WI38 (cell line): ENCODE measurements around the gene CCDC74A.
"Not testable (repeated sequence)": the region's sequence is repeated elsewhere in the genome, so short reads cannot be mapped to it uniquely, and the experiment has no call there.

Experiments used
- H3K4me3 ChIP-seq: 2 replicates; pipeline ENCODE4 v1.5.1; 2011; ENCODE audit warnings: low read depth, mild to moderate bottlenecking, control low read depth, low read length
- CTCF ChIP-seq: IDR thresholded peaks from 2 replicates; pipeline ENCODE4 v1.5.1; 2012; ENCODE audit warnings: low read depth, mild to moderate bottlenecking, control low read depth, low read length

CCDC74A gene

DNA sequence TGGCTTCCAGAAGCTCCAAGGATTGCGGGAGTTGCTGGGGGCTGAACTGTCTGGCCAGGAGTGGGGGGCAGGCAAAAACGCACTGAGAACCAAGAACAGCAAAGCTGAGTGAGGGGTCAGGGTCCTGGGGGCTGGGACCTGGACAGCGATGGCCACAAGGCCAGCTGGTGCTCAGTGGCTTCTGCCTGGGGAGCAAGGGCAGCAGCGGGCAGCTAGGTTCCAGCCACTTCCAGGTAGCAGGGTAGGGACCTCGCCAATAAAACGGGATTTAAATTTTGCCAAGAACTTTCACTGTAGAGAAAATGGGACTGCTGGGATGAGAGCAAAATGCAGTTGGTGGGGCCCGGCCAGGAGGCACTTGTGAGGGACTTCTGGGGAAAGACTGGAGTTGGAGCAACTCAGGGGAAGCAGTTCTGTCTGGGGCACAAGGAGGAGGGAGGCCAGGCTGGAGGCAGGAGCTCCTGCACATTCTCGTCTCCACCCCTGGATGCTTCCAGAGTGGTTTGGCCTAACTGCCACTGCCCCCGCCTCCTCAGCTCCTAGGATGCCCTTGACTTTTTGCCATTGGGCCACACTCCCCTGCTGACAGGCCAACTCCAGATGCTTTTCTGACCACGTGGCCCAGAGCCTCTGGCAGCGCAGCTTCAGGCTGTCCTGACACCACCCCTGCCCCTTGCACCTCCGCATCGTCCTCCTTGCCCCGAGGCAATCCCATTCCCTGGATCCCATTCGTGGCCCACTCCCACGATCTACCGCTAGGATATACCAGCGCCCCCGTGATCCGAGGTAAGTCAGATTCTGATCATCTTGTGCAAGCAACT, 5.5 kb upstream of the CCDC74A start:
- H3K4me3 ChIP-seq: no peak overlapping the region
- TF ChIP-seq CTCF: no peak

DNA sequence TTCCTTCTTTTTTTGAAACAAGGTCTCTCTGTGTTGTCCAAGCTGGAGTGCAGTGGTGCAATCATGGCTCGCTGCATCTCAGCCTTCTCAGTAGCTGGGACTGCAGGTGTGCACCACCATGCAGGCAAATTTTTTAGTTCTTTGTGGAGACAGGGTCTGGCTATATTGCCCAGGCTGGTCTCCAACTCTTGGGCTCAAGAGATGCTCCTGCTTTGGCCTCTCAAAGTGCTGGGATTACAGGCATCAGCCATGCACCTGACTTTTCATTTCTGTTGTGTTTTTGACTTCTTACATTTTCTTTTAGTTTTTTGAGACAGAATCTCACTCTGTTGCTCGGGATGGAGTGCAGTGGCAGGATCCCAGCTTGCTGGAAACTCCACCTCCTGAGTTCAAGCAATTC, 2.4 kb upstream of the CCDC74A start:
- not testable (repeated sequence) for H3K4me3 ChIP-seq

GRCh38 chr2:131528981-131529863, 1.5 kb downstream of the CCDC74A start:
- H3K4me3 ChIP-seq: not testable (repeated sequence)

GRCh38 chr2:131529864-131530445, 2.3 kb downstream of the CCDC74A start:
- H3K4me3 ChIP-seq: not testable (repeated sequence)

- H3K4me3 ChIP-seq: not testable (repeated sequence)
Measured at GRCh38 chr2:131530626-131531344, 3.1 kb downstream of the CCDC74A start.

DNA sequence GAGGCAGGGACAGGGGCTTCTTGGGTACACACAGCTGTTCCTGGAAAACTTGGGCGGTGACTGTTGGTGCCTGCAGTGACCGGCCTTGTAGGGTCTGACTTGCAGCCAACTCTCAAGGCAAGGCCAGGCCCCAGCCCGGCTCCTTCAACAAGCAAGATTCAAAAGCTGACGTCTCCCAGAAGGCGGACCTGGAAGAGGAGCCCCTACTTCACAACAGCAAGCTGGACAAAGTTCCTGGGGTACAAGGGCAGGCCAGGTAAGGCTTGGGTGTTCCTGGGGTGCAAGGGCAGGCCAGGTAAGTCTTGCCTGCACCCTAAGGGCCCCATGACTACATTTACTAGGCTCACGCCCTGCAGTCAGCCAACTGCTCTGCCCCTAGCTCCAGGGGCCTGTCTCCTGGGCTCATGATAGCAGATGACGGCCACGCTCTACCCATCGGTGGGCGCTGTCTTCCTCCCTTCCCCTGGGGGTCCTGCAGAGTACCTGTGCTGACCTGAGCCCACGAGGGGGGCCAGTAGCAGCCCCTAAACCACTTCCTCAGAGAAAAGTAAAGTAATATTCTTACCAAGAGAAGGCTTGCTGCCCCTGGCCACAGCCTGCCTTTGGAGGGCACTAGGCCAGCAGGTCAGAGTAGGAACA, 4.0 kb downstream of the CCDC74A start:
- H3K4me3 ChIP-seq: not testable (repeated sequence)

DNA sequence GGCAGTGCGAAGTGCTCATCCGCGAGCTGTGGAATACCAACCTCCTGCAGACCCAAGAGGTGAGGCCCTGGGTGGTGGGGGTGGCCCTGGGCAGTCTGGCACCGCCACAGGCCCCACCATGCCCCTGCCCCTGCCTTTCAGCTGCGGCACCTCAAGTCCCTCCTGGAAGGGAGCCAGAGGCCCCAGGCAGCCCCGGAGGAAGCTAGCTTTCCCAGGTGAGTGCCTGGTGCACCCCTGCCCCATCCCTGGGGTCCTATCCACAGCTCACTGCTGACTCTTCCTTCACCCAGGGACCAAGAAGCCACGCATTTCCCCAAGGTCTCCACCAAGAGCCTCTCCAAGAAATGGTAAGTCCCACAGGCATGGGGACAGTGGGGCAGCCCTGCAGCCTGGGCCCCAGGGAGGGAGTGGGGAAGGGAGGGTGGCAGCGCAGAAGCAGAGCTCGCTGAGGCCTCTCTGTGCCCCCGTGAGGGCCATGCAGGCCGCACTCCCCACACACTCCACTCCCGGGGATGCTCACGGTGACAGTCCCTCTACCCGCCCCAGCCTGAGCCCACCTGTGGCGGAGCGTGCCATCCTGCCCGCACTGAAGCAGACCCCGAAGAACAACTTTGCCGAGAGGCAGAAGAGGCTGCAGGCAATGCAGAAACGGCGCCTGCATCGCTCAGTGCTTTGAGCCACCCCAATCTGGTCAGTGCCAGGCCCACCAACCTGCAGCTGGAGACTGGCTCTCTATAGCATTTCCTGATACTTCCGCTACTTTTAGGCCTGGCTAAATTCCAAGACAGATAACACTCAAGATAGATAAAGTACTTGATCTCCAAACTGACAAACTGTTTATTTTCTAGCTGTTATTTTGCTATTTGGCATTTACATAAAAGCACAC, 5.3 kb downstream of the CCDC74A start:
- H3K4me3 ChIP-seq: not testable (repeated sequence)

DNA sequence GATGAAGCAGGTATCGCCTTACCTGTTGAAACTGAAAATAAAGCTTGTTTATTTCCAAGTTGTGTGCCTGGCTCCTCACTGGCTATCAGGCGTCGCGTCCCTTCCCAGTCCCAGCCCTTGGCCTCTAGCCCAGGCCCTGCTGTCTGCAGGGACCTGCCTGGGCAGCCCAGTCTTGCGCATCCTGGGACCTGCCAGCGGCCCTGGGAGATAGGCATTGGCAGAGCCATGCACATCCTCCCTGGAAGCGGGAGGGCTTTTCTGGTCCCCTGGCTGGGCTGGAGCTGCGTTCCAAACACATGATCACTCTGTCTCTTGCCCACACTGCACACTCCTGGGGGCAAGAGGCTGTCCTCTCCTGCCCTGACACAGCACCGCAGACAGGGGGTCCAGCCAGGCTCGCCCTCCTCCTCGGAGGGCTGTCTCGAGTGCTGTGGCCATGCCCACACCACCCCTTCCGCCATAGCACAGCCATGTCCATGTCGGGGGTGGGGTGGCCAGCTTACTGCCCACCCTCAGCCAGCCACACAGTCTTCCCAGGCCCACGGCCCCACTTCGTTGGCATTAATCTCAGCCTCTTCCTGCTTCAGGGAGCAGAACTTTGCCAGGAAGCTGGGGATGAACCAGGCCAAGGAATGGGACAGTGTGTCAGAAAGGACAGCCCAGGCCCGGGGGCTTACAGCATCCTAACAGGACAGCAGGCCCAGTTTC, 6.1 kb downstream of the CCDC74A start:
- not testable (repeated sequence) for H3K4me3 ChIP-seq

DNA sequence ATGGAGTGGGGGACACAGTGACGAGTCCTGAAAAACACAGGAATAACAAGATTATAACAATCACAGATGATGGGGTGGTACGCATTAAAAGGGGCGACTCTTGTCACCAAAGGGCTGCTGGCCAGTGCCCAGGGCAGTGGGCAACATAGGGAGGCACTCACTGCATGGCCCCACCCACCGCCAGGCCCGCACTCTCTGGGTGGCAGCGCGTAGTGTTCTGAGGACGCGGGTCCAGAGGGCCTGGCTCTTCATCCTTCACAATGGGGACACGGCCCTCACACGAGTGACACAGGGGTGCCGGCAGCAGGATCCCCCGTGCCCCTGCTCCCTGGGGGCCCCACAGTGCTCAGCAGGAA, 6.6 kb downstream of the CCDC74A start:
- not testable (repeated sequence) for H3K4me3 ChIP-seq

DNA sequence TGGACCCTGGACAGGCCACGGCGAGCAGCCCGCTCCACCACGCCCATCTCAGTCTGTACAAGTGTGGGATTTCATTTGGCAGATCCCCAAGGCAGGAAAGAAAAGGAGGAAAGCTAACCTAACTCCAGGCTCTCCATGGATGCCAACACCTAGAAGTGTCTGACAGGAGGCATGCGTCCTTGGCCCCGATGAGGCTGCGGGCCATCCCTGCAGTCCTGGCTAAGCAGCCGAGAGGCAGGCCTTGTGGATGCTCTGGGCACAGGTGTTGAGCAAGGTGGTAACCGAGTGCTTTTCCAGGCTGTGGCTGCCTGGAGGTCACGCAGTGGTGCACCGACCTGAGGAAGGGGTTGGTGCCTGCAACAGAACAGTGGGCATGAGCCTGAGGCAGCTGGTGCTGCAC, 7.3 kb downstream of the CCDC74A start:
- H3K4me3 ChIP-seq: not testable (repeated sequence)

DNA sequence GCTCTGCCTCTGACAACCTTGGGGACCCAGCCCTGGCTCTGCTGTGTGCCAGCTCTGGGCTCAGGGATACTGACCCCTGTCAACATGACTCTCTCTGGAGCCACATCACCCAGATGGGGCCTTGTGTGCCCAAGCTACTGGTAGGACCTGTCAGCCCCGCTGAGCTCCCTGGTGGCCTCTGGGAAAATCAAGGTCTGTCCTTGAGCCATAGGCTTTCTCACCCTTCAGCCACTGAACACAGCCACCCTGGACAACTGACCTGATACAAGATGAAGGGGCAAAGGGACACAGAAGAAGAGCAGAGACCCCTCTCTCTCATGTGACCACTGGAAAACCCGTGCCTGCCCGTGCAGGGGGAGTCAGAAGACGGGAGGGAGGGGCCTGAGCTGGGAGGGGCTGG, 7.8 kb downstream of the CCDC74A start:
- H3K4me3 ChIP-seq: no peak overlapping the region
- no peak for TF ChIP-seq CTCF

DNA sequence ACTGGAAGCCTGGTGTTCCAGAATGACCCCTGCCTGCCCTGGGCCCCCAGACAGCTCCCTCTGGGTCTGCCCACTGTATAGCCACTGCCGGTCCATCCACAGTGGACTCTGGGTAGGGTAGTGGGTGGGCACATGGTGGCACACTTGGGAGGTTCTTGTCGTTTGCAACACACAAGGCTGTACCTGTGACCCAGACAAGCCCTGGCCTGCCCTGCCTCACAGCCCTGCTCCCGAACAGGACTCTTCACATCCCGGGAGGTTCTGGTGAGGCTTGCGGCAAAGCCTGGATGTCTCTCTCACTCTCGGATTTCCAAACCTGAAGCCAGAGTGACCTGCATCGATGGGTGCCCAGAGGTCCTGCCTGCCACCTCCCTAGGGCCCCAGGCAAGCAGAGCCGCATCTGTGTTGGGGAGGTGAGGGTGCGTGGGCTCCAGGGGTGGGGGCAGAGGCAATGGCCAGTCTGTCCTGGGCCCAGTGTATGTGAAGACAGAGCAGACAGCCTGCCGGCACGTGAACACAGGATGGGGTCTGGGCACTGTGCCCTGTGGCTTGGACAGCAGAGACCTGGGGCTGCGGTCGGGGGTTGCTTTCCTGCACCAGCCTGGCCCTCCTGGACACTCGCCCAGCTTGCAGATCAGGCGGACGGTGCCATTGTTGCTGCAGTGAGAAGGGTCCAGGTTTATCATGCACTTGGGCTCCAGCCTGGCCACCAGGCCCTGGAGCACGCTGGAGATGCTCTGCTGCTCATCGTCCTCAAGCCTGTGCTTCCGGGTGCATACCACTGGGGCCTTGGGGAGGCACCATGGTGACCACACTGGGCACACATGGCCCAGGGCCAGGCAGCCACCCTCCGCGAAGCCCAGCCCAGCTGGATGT, 8.5 kb downstream of the CCDC74A start:
- not testable (repeated sequence) for H3K4me3 ChIP-seq

DNA sequence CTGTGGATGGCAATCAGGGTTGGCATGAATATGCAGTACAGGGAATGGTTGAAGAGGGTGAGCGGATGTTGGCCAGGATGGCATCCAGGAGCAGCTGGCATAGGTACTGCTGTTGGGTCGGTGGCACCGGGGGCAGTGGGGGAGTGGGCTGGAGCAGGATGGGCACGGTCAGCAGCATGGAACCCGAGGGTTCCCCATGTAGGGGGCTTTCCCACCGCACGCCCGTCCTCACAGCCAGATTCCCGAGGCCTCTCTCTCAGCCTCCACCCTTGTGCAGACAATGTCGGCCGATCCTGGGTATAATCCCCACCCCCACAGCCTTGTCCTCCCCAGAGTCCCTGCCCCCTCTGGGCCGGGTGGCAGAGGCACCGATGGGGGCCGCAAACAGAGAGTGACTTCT, 9.2 kb downstream of the CCDC74A start:
- not testable (repeated sequence) for H3K4me3 ChIP-seq

DNA sequence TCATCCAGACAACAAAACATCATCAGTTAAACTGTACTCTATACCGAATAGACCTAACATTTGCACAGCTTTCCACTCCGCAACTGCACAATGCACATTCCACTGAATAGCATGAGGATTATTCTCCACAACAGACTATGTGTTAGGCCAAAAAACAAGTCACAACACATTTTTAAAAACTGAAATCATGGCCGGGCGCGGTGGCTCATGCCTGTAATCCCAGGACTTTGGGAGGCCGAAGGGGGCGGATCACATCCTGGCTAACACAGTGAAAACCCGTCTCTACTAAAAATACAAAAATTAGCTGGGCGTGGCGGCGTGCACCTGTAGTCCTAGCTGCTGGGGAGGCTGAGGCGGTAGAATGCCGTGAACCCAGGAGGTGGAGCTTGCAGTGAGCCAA, 11.2 kb downstream of the CCDC74A start:
- H3K4me3 ChIP-seq: not testable (repeated sequence)
